ENCODE measurements around the gene COL9A2.

DNA sequence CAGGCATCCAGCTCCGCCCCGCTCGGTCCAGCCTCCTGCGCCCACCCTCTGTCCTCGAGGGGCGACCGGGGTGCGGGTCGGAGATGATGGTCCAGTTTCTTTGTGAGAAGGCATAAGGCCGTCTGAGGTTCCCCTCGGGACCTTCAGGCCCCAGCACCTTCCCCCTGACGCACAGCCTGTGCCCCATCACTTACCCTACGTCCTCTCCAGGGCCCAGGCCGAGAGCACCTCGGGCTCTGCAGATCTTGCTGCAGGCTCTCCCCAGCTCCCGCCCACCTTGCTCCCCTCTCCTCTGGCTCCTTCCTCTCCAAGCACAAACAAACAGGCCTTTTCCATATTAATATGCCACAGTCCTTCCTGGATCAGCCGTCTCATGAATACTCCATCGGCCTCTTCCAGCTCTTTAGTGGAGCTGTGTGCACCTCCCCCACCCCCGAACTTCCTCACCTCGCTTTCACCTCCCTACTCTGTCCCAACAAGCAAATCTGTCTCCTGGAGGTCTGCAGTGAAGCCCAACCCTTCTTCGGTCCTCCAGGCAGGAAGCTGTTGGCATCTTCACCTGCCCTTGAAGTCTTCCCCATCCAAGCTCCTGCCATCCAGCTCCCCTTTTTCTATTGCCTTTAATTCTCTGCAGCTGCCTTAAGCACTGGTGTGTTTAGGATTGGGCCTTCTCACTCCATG lies 448 bp upstream of the COL9A2 start:
- TF ChIP-seq, protein P1, sequence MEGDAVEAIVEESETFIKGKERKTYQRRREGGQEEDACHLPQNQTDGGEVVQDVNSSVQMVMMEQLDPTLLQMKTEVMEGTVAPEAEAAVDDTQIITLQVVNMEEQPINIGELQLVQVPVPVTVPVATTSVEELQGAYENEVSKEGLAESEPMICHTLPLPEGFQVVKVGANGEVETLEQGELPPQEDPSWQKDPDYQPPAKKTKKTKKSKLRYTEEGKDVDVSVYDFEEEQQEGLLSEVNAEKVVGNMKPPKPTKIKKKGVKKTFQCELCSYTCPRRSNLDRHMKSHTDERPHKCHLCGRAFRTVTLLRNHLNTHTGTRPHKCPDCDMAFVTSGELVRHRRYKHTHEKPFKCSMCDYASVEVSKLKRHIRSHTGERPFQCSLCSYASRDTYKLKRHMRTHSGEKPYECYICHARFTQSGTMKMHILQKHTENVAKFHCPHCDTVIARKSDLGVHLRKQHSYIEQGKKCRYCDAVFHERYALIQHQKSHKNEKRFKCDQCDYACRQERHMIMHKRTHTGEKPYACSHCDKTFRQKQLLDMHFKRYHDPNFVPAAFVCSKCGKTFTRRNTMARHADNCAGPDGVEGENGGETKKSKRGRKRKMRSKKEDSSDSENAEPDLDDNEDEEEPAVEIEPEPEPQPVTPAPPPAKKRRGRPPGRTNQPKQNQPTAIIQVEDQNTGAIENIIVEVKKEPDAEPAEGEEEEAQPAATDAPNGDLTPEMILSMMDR (IDR thresholded peaks at IDR 0.05) = no peak
- TF ChIP-seq POLR2A (IDR thresholded peaks at IDR 0.05) = no peak

All from right lobe of liver (tissue), 4 donors.